BJ (cell line): ENCODE measurements around the gene GPR176. TPM values are rescaled to one million over a fixed set of nuclear protein-coding genes. Genes with fewer than 3 reads are reported as not detected.

Experiments
- CTCF ChIA-PET: fragments of 350-600 bp; formaldehyde crosslinking; extraction: SDS; loops from one replicate; lab custom pipeline; 2021; ENCODE audit warnings: antibody characterized with exemption, inconsistent platforms; lab: Yijun Ruan, JAX
- POLR2A ChIA-PET: fragments of 300-600 bp; sonication (Branson Sonifier 250); formaldehyde crosslinking; extraction: SDS; loops from one replicate; lab custom pipeline; 2021; ENCODE audit warnings: antibody characterized with exemption; lab: Charles Lee
- DNase-seq: peaks from one replicate; pipeline ENCODE4 v3.0.0-alpha.2; 2011; ENCODE audit warnings: low read depth
- H3K27me3 ChIP-seq: 2 replicates; pipeline ENCODE4 v1.6.0; 2011; ENCODE audit warnings: low read length; ENCODE audit not compliant: control insufficient read depth, insufficient read depth
- H3K36me3 ChIP-seq: 2 replicates; pipeline ENCODE4 v1.5.1; 2011; ENCODE audit warnings: low read length; ENCODE audit not compliant: control insufficient read depth, insufficient read depth
- H3K4me3 ChIP-seq: 2 replicates; pipeline ENCODE4 v1.5.1; 2011; ENCODE audit warnings: low read depth, mild to moderate bottlenecking, control low read depth, low read length
- polyA plus RNA-seq: library from polyadenylated mRNA; depleted of rRNA; stranded (reverse); fragments of >200 nt; gene quantifications from 2 replicates; pipeline ENCODE4 v1.2.3, GENCODE V29; 2011
- TF ChIP-seq, protein P1 (sequence below): IDR thresholded peaks from 2 replicates; pipeline ENCODE4 v1.5.1; 2011; ENCODE audit warnings: low read depth, mild to moderate bottlenecking, control low read depth, inconsistent platforms, low read length, moderate library complexity; ENCODE audit not compliant: insufficient read depth

Gene GPR176
- polyA plus RNA-seq, 1 experiment, result 319 TPM

- no peak overlapping the region for H3K4me3 ChIP-seq
- POLR2A ChIA-PET, result interaction anchor here (0.6 kb wide), 1 partner anchor 11 kb away, joined by 9 read pairs; no protein-coding TSS in a partner anchor
These were observed 17.6 kb upstream of the GPR176 start for GRCh38 chr15:39937696-39938095.

DNA sequence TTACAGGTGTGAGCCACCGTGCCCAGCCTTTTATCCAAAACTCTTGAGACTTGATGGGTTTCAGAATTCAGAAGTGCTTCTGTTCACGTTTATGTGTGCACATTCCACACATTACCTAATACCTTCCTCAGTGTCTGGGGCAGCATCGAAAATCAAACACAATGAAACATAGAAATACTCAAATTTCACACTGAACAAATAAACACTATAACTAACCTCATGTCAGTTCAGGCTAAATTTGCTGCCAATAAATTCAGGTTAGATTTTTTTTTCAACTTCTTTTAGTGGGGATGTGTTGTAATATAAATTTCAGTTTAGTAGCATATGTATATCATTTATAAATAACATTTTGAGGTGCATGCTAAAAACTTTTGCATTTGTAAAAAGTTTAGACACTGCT, 16.6 kb upstream of the GPR176 start:
- H3K4me3 ChIP-seq, result no peak overlapping the region
- ChIA-PET CTCF (interaction anchor here (1.6 kb wide), 1 partner anchor 9 kb away, joined by 3 read pairs; no protein-coding TSS in a partner anchor), POLR2A (no interaction called here)
- 0 out of 2 replicates have a peak, but pooled peaks cover 2% of the 10 kb centered on the region for H3K36me3 ChIP-seq
- TF ChIP-seq, protein P1, sequence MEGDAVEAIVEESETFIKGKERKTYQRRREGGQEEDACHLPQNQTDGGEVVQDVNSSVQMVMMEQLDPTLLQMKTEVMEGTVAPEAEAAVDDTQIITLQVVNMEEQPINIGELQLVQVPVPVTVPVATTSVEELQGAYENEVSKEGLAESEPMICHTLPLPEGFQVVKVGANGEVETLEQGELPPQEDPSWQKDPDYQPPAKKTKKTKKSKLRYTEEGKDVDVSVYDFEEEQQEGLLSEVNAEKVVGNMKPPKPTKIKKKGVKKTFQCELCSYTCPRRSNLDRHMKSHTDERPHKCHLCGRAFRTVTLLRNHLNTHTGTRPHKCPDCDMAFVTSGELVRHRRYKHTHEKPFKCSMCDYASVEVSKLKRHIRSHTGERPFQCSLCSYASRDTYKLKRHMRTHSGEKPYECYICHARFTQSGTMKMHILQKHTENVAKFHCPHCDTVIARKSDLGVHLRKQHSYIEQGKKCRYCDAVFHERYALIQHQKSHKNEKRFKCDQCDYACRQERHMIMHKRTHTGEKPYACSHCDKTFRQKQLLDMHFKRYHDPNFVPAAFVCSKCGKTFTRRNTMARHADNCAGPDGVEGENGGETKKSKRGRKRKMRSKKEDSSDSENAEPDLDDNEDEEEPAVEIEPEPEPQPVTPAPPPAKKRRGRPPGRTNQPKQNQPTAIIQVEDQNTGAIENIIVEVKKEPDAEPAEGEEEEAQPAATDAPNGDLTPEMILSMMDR, result no peak
- H3K27me3 ChIP-seq, result no peaks in the 10 kb centered on the region
- DNase-seq, result no peak

More at GRCh38 chr15:39937696-39938095, 17.6 kb upstream of the GPR176 start:
- no peaks in the 10 kb centered on the region for H3K27me3 ChIP-seq
- TF ChIP-seq, protein P1, result no peak
- H3K36me3 ChIP-seq, result 0 out of 2 replicates have a peak, but pooled peaks cover 2% of the 10 kb centered on the region
- DNase-seq, result no peak
- CTCF ChIA-PET, result interaction anchor here (0.9 to 1.7 kb wide), 4 partner anchors 8 to 150 kb away, joined by 3 to 4 read pairs (median 4); no protein-coding TSS in a partner anchor

DNA sequence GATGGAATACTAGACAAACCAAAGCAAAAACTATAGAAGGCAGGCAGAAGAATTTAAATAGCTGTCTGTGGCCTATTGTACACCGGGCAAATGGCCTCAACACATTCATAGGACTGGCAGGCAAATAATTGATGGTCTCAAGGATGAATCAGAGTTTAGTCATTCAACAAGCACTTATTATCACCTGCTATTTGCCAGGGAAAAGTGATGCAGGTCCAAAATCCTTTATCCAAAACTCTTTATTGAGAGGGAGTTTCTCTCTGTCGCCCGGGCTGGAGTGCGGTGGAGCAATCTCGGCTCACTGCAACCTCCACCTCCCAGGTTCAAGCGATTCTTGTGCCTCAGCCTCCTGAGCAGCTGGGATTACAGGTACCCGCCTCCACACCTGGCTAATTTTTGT, 16.1 kb upstream of the GPR176 start:
- H3K36me3 ChIP-seq, result 0 out of 2 replicates have a peak, but pooled peaks cover 2% of the 10 kb centered on the region
- no peaks in the 10 kb centered on the region for H3K27me3 ChIP-seq
- ChIA-PET POLR2A (no interaction called here), CTCF (interaction anchor here (0.9 kb wide), 1 partner anchor 12 kb away, joined by 3 read pairs; no protein-coding TSS in a partner anchor)
- no peak for DNase-seq
- H3K4me3 ChIP-seq, result no peak overlapping the region
- TF ChIP-seq, protein P1, result no peak

DNA sequence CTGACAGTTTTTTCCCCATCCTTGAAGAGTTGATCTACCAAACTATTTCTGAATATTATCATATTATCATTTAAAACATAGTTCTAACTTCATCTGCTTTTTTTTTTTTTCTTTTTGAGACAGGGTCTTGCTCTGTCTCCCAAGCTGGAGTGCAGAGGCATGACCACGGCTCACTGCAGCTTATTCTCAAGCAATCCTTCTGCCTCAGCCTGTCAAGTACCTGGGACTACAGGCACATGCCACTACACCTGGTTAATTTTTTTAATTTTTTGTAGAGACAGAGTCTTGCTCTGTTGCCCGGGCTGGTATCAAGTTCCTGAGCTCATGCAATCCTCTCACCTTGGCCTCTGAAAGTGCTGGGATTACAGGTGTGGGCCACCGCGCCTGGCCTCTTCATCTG, 15.2 kb upstream of the GPR176 start:
- Histone ChIP-seq H3K27me3 (no peaks in the 10 kb centered on the region), H3K4me3 (no peak overlapping the region; the same call in 1 of the 2 replicates), H3K36me3 (0 out of 2 replicates have a peak, but pooled peaks cover 2% of the 10 kb centered on the region)
- POLR2A ChIA-PET, result interaction anchor here (0.6 kb wide), 2 partner anchors 11 to 41 kb away, joined by 3 to 4 read pairs; no protein-coding TSS in a partner anchor
- CTCF ChIA-PET, result interaction anchor here (0.6 to 1.4 kb wide), 5 partner anchors 13 to 717 kb away, joined by 3 to 4 read pairs (median 3); no protein-coding TSS in a partner anchor
- DNase-seq, result no peak
- TF ChIP-seq, protein P1, result no peak

DNA sequence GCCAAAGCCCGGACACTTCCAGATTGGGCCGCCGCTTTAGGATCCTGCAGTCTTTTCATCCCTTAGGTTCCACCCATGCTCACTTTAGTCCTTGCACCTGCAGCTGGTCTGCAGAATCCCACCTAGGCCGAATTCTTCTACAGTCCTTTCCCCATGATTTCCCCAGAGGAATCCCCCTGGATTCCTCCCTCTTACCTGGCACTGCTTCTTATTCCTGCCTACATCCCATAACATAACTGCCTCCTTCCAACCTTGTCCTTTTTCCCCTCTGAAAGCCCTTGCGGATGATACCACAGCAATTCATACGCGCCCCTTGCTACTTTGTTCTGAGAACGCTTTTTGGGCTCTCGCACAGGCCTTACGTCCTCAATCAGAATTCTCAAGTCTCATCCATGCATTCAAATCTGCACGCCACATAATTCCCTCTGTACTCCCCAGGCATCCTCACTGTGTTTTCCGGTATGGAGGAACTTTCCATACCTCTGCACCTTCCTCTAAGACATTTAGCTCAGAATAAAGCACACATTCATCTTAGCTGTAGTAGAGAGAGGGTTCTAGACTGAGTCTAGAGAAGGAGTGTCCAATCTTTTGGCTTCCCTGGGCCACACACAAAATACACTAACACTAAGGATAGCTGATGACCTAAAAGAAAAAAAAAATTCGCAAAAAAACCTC, 14.5 kb upstream of the GPR176 start:
- Histone ChIP-seq H3K36me3 (no peaks in the 10 kb centered on the region), H3K4me3 (peak overlapping the region; percentile 62), H3K27me3 (no peaks in the 10 kb centered on the region)
- TF ChIP-seq, protein P1, result no peak
- ChIA-PET POLR2A (interaction anchor here (0.6 kb wide), 2 partner anchors 12 to 42 kb away, joined by 3 to 4 read pairs; no protein-coding TSS in a partner anchor), CTCF (interaction anchor here (0.6 to 1.4 kb wide), 8 partner anchors 10 to 716 kb away, joined by 3 to 5 read pairs (median 3); no protein-coding TSS in a partner anchor)
- DNase-seq, result no peak
